Ovary (tissue), 3 donors: ENCODE results near the gene ZMYND8.

Experiments
- EP300 ChIP-seq: sonication (generic); formaldehyde crosslinking; IDR thresholded peaks from one replicate; pipeline ENCODE4 v1.6.1; 2017; ENCODE audit warnings: antibody characterized with exemption
- POLR2A ChIP-seq: fragments of 450-650 bp; IDR thresholded peaks from one replicate; pipeline ENCODE4 v1.6.1; 2017; ENCODE audit warnings: antibody characterized with exemption, mild to moderate bottlenecking, moderate library complexity
- TF ChIP-seq, protein P1 (sequence below), 3 donors: fragments of 450-650 bp in 2 of 3; fragments of 200-600 bp in 1 of 3; IDR thresholded peaks; one replicate each; pipeline versions ENCODE4 v1.5.1 to v1.8.0; 2016 to 2022; ENCODE audit warnings: antibody characterized with exemption in 3 of 3, mild to moderate bottlenecking in 1 of 3
- donor health status: DM: no; HTN: no; CAD: no.

GRCh38 chr20:47181056-47181862, 175.2 kb downstream of the ZMYND8 start:
- TF ChIP-seq, protein P1, sequence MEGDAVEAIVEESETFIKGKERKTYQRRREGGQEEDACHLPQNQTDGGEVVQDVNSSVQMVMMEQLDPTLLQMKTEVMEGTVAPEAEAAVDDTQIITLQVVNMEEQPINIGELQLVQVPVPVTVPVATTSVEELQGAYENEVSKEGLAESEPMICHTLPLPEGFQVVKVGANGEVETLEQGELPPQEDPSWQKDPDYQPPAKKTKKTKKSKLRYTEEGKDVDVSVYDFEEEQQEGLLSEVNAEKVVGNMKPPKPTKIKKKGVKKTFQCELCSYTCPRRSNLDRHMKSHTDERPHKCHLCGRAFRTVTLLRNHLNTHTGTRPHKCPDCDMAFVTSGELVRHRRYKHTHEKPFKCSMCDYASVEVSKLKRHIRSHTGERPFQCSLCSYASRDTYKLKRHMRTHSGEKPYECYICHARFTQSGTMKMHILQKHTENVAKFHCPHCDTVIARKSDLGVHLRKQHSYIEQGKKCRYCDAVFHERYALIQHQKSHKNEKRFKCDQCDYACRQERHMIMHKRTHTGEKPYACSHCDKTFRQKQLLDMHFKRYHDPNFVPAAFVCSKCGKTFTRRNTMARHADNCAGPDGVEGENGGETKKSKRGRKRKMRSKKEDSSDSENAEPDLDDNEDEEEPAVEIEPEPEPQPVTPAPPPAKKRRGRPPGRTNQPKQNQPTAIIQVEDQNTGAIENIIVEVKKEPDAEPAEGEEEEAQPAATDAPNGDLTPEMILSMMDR (IDR thresholded peaks at IDR 0.05), result no peak
- no peak for TF ChIP-seq EP300
- no peak for TF ChIP-seq POLR2A
